Measurements from ENCODE around the gene PDSS2.

The PDSS2 gene

GRCh38 chr6:107271208-107271790 lies 188.1 kb downstream of the PDSS2 start:
- no peak for DNase-seq (ENCODE audit: low read depth in 2 of 2)

GRCh38 chr6:107267634-107268033 lies 191.7 kb downstream of the PDSS2 start:
- no peak for DNase-seq (ENCODE audit: low read depth in 2 of 2)

- DNase-seq (ENCODE audit: low read depth in 2 of 2): no peak
These were observed 192.4 kb downstream of the PDSS2 start for GRCh38 chr6:107267006-107267405.

GRCh38 chr6:107266563-107266962 lies 192.8 kb downstream of the PDSS2 start:
- no peak for DNase-seq (ENCODE audit: low read depth in 2 of 2)

- DNase-seq (ENCODE audit: low read depth in 2 of 2): no peak
These were observed 195.0 kb downstream of the PDSS2 start for GRCh38 chr6:107264357-107264840.

- no peak for DNase-seq (ENCODE audit: low read depth in 2 of 2)
These were observed 199.4 kb downstream of the PDSS2 start for GRCh38 chr6:107259951-107260350.

- DNase-seq (ENCODE audit: low read depth in 2 of 2): no peak
These were observed 211.2 kb downstream of the PDSS2 start for GRCh38 chr6:107248147-107248546.

- DNase-seq (ENCODE audit: low read depth in 2 of 2): no peak
These were observed 212.3 kb downstream of the PDSS2 start for GRCh38 chr6:107246972-107247615.

GRCh38 chr6:107246249-107246971 lies 213.0 kb downstream of the PDSS2 start:
- DNase-seq (ENCODE audit: low read depth in 2 of 2): no peak

GRCh38 chr6:107244742-107245480 lies 214.5 kb downstream of the PDSS2 start:
- no peak for DNase-seq (ENCODE audit: low read depth in 2 of 2)

GRCh38 chr6:107244082-107244741 lies 215.2 kb downstream of the PDSS2 start:
- no peak for DNase-seq (ENCODE audit: low read depth in 2 of 2)

- no peak for DNase-seq (ENCODE audit: low read depth in 2 of 2)
These were observed 215.9 kb downstream of the PDSS2 start for GRCh38 chr6:107243471-107243870.

- no peak for DNase-seq (ENCODE audit: low read depth in 2 of 2)
These were observed 221.2 kb downstream of the PDSS2 start for GRCh38 chr6:107237992-107238660.

- DNase-seq (ENCODE audit: low read depth in 2 of 2): no peak
These were observed 223.9 kb downstream of the PDSS2 start for GRCh38 chr6:107235511-107235910.

GRCh38 chr6:107235007-107235406 lies 224.4 kb downstream of the PDSS2 start:
- no peak for DNase-seq (ENCODE audit: low read depth in 2 of 2)

GRCh38 chr6:107231243-107231642 lies 228.1 kb downstream of the PDSS2 start:
- DNase-seq (ENCODE audit: low read depth in 2 of 2): no peak

GRCh38 chr6:107230448-107230847 lies 228.9 kb downstream of the PDSS2 start:
- DNase-seq (ENCODE audit: low read depth in 2 of 2): no peak

- no peak for DNase-seq (ENCODE audit: low read depth in 2 of 2)
These were observed 229.3 kb downstream of the PDSS2 start for GRCh38 chr6:107230024-107230423.

- no peak for DNase-seq (ENCODE audit: low read depth in 2 of 2)
These were observed 230.6 kb downstream of the PDSS2 start for GRCh38 chr6:107228754-107229153.

GRCh38 chr6:107221519-107221918 lies 237.8 kb downstream of the PDSS2 start:
- no peak for DNase-seq (ENCODE audit: low read depth in 2 of 2)

- DNase-seq (ENCODE audit: low read depth in 2 of 2): no peak
These were observed 239.5 kb downstream of the PDSS2 start for GRCh38 chr6:107219851-107220250.

Data from stimulated activated CD8-positive, alpha-beta memory T cell treated with anti-CD3 and anti-CD28 coated beads, Interleukin-2, amount 100 ng/mL, for 1 hour (primary cell).